NCI-H524 treated with DMSO at 0.1 percent for 48 hours (cell line): Measurements from ENCODE around the gene FRYL.
"Not testable (repeated sequence)": the region's sequence is repeated elsewhere in the genome, so short reads cannot be mapped to it uniquely, and the experiment has no call there.

Experiments
- DNase-seq: peaks from one replicate; lab custom pipeline; 2025; lab: John Stamatoyannopoulos, UW

Gene FRYL

DNA sequence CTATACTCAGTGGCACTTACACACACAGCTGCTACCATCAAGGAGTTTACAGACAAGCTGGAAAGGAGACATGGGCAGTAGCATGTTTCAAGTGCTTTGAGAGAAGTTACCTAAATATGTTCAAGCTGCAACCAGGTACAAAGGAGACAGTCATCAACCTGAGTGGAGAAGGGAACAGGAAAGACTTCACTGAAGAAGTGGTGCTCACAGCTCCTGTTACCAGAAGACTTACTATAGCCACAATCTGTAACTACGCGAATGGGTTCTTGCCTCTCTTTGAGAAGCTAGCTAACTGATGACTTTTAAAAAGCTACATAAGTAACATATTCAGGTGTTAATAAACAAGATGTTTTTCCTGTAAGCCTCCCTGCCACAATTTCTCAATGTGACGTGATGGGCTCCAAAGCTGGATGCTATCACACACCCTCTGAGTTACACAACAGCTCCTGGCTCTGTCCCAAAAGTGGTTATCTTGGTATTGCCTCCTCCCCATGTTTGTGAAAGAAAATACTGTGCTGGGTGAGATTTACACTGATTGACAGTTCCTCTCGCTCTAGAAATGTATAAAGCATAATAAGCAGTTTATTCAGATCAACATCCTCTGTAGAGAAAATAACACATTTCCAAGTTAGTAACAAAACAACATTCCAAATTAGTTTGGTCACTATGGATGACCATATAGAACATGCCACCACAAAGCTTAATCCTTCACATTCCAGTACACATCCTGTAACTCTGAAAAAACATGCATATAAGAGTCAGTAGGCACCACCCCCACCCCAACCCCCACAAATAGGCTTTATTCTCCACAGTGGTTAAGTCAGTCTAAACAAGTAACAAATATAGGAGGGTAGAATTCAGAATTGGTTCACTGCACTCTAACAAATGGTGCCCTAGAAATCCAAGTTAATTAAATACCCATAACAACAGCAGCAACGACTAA lies 81.8 kb downstream of the FRYL start:
- no peak for DNase-seq

DNA sequence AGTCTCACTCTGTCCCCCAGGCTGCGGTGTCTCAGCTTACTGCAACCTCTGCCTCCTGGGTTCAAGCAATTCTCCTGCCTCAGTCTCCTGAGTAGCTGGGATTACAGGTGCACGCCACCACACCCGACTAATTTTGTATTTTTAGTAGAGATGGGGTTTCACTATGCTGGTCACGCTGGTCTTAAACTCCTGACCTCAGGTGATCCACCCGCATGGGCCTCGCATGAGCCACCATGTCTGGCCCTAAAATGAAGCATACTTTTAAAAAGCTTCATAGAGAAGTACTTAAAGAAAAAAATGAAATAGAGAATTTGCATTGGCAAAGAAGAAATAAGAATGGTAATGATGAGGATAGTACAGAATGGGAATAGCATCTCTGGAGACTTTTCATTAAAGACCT lies 82.6 kb downstream of the FRYL start:
- DNase-seq: not testable (repeated sequence)

DNA sequence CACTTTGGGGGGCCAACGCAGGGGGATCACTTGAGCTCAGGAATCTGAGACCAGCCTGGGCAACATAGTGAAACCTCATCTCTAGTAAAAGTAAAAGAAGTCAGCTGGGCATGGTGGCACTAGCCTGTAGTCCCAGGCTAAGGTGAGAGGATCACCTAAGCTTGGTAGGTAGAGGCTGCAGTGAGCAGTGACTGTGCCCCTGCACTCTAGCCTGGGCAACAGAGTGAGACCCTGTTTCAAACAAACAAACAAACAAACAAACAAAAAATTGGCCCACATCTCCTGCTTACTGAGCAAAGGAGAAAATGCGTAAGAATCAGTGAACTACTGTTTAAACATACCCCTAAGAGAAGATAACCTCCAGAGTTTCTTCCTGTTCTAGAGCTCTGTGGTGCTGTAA lies 85.3 kb downstream of the FRYL start:
- no peak for DNase-seq

DNA sequence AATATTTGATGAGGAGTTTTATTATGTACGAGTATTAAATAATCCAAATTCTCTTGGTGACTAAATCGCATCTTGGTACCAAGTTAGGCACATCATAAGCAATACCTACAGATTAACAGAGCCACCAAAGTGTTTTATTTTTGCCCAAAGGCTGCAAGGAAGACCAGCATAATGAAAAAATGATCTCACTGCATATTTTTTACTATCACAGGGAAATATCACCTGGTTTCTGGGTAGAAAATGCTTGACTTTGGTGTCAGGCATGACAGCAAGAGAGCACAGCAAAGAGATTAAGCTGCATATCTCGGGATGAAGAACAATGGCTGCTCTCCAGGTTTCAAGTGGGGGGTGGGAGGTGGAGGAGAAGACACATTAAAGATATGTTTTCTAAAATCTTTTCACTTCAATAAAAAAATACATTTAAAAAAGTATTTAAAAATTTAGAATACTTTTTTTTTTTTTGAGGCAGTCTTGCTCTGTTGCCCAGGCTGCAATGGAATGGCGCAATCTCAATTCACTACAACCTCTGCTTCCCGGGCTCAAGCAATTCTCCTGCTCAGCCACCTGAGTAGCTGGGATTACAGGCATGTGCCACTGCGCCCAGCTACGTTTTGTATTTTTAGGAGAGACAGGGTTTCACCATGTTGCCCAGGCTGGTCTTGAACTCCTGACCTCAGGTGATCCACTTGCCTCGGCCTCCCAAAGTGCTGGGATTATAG lies 86.1 kb downstream of the FRYL start:
- DNase-seq: no peak

DNA sequence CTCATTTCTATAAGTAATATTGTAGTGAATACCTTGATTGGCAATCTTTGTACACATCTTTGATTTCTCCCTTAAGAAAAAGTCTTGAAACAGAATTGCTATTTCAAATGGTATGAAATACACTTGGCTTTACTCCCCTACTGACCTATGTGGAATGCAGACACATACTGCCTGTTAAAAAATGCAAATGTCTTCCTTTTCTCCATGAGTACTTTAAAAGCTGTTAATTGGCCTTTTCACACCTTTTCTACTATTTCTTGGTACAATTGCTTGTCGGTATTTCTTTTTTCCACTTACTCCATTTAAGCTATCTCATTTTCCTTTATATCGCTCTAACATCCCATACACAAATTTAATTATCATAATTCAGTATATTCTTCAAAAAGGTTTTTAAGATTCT lies 87.2 kb downstream of the FRYL start:
- DNase-seq: no peak

DNA sequence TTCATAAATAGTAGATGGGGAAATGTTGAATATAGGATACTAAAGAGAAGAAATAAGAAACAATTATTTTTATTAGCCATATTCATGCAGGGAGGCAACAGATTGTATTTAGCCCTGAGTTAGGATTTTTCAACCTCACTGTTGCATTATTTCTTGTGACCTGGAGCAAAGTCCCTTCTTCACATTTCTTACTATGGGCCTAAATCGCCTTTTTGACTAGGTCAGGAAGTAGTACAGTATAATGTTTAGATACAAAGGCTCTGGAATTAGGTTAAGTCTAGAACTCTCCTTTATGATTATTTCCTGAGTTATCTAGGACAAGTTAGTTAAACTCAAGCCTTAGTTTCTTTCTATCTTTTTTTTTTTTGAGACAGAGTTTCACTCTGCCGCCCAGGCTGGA lies 88.0 kb downstream of the FRYL start:
- no peak for DNase-seq

DNA sequence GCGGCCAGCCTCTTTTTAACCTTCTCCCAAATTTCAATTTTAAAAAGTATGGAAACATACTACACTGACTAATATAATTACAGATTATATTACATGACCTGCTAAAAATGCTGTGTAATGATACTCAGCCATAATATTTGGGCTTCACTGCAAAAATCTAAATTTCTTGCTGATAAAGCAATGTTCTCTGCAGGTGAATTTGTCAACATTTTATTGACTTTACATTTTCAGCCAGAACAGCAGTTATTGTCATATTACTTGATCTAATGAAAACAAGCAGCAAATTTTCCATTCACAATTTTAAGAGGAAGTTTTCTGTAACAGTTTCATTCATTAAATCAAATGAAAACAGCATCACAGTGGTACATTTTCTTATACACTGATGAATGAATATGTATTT lies 91.1 kb downstream of the FRYL start:
- DNase-seq: no peak

DNA sequence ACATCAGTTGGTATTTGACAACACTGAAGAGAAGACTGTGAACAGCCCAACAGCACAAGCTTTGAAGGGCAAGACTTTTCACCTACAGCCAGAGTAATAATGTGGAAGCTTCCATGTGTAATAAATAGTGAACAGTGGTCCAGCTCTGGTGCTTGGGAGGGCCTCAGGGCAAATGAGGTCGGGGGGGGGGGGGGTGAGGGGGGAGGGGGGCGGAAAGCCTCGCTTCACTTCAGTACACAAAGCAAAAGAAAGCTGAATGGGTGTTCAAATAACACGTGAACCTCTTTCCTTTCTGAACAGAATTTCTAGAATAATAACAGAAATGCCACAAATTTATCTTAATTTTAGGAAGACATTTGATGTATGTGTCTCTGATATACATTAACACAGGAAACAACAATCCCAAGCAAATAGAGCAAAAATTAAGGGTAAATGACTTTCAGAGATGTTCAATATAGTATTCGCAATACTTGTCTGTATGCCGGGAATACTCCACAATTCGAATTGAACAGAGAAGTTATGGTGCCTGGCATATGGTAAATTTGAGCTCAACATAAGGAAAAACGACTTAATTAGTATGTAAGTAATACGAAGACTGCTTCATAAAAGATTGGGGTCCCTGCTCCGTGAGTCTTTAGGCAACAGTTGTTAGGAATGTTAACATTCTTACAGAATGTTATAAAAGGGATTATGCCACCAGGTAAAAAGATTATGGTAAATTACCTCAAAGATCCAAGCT lies 92.6 kb downstream of the FRYL start:
- peak; percentile 71 for DNase-seq

DNA sequence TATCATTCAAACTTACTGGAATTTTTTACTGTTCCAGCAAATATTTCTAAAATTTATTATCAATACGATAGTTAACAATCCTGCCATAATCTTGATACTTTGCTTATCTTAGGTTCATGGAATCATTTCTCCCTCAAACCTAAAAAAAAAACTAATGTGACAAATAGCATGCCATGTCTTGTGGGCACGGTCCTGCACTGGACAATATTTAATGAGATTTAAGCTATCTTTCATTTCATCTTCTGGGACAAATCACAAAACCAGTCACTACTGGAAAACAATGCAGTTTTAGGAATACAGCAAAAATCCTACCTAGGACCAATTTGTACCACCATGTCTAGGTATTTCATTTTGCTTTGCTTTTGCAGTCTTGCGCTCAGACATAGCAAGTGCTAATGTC lies 93.7 kb downstream of the FRYL start:
- DNase-seq: no peak

DNA sequence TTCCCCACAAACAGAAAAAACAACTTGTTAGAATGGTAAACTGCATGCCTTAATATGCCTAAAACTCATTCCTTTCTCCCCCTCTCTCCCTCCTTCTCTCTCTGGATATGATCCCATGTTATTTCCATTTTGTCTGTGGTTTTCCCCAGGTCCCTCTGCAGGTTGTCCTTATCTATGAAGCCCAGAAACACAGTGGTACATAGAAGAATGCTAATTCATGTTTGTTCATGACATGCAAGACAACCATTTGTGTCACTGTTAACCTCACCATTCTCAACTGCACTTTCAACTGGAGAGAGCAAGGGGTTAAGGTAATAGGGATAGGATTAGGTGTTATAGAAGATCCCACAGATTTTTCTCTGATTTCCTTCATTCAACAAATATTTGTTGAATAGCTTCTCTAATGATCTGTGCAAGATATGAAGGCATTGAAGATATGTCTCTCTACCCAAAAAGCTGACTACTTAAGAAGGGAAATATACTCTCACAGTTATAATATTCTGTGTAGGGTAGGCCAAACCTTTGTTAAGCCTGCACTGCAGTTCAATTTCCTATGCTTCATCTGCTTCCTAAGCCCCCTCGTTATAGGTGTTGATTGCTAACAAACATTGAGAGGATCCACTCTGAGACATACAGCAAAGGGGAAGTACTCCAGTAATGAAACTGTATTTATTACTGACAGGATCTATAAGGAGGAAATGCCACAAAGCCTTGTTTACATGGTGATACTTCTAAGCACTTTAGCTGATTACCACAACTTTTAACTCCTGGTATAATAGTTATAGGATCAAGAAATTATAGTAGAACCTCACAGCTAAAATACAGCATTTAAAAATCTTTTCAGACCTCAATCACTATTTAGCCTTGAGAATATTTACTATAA lies 96.1 kb downstream of the FRYL start:
- DNase-seq: no peak

DNA sequence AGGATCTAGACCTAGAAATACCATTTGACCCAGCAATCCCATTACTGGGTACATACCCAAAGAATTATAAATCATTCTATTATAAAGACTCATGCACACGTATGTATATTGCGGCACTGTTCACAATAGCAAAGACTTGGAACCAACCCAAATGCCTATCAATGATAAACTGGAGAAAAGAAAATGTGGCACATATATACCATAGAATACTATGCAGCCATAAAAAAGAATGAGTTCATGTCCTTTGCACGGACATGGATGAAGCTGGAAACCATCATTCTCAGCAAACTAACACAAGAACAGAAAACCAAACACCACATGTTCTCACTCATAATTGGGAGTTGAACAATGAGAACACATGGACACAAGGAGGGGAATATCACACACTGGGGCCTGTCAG lies 97.2 kb downstream of the FRYL start:
- not testable (repeated sequence) for DNase-seq

DNA sequence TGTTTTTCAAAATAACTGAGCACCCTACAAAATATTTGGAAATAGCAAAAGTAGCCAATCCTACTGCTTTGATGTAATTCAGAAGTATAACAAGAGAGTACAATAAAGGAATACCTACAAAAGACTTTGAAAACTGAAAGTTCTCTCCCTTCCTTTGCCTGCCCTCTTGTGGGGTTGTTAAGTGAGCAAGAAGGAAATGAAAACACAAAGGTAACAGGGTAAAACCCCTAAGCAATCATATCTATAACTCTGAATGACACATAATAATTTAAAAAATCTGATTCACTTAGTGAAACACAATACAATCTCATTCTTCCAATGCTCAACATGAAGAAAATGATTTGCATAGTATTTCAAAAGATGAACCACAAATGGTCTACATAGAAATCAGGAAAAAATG lies 98.2 kb downstream of the FRYL start:
- no peak for DNase-seq

DNA sequence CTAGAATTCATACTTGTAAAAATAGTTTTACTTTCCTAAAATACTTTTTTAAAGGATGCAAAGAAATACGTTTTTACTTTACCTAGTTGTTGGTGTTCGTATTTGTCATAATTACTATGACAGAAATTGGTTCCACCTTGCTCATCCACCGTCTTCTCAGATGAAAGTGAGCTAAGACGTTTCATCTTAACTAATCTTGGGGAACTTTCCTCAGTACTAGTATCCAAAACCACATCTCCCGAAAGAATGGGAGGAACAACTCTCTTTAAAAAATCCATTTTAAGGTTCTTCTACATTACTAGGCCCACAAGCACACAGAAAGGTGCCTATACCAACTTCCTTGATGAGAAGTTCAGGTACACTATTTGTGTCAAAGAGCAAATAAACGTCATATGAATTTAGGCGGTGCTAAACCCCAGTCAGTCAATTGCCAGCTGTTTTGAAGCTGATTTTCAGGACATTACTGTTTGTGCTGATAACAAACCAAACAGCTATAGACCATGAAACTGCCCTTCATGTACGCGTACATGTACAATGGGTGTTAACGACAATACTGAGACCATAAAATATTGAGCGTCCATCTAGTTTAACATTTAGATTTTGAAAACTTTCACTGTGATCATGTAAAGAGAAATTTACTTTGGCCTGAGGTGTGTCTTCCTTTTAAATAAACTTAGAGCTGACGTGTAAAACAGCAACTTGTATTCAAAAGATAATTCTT lies 99.1 kb downstream of the FRYL start:
- no peak for DNase-seq

DNA sequence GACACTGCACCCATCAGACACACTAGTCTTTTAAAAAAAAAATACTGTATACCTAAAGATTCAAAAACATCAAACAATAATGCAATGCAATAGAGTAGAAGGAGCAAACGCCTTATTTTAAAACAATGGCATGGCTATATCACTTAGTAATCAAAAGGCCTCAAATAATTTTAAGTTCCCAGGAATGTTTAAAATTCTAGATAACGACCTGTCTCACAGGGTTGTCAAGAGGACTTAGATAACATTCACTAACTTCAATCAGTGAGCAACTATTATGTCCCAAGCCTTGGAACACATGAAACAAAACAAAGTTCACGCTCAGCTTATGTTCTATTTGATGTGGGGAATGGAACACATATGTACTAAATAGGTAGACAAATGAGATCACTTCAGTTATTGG lies 106.5 kb downstream of the FRYL start:
- DNase-seq: no peak

DNA sequence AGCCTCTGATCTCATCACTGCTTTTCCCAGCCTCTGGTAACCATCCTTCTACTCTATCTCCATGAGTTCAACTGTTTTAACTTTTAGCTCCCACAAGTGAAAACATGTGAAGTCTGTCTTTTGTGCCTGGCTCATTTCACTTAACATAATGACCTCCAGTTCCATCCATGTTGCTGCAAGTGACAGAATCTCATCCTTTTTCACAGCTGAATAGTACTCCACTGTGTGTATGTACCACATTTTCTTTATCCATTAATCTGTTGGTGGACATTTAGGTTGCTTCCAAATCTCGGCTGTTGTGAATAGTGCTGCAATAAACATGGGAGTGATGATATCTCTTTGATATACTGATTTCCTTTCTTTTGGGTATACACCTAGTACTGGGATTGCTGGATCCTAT lies 109.5 kb downstream of the FRYL start:
- no peak for DNase-seq

DNA sequence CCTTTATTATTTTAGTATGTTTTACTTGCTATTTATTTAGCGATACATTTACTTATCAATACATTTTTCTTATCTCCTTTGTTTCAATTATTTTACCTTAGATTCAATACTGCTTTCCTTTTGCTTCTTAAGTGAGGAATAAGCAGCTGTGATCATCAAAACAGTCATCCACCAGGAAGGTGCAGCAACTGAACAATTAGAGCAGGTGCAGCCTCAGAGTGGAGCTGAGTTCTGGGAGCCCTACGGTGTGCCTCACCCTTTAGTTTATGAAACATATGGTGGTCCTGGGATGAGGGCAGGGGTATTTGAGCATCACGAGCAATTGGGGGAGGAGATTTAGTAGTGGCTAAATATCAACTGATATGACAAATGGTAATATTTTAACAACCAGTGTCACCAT lies 111.0 kb downstream of the FRYL start:
- DNase-seq: no peak

DNA sequence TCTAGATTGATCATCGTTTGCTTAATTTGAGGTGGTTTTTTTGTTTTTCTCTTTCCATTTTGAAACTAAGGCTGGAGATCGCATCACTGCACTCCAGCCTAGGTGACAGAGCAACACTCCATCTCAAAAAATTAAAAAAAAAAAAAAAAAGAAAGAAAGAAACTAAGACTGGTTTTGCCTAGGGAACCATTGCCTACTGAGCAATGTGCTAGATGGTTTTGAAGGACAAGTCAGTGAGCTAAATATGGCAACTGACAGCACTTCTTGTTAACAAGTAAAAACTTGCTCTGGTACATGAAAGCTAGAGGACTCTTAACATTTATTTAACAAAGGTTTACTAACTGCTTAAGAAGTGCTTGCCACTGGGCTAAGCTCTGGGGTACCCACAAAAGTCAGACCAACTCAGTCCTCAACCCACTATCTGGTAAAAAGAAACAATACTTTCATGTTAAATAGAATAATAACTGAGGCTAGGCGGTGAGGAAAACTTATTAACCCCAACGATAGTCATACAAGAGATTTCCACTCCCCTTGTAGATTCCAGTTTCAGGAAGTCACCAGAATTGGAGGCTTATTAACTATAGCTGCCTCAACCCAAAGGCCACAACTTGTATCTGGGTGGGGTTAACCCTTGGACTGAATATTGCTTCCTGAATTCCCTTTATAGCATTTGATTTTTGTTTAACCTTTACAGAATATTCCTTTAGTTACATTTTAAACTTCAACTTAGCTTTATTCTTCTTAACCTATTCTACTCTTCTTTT lies 111.6 kb downstream of the FRYL start:
- no peak for DNase-seq

DNA sequence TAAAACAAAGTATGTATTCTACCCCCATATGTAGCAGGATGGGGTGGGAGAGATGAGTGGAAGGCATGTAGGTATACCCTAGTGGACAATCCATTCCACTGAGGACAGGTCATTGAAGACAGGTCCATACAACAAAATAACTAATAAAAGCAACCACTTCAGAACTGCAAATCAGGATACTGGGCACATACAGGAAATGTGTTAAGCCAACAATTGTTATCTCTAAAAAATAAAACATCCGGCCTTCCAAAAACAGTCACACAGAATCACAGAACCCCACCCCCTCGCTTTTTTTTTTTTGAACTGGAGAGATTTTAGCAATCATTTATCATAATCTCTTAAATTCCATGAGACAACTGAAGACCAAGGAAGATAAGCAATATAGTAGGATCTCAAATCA lies 112.9 kb downstream of the FRYL start:
- no peak for DNase-seq

DNA sequence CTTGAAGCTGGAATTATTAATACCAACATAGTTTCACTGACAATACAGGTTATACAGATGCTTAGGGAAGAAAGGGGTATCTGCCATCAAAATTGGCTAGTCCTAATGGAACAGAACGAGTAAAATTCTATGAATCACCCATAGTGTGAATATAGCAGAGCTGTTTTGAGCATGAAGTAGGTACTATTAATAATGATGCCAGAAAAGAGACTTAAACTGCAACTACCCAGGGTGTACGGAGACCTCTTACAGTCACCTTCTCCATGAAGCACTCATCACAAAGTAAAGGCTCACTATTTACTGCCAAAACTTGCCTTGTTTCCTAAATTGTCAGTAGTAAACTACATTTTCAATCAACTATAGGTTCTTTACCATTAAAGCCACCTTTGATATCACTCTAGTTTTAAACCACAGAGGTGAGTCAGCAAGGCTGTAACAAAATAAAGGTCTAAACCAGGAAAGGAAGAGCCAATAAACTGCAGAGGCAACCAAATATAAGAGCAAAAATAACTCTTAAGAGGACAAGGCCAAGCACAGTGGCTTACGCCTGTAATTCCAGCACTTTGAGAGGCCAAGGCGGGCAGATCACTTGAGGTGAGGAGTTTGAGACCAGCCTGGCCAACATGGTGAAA lies 114.4 kb downstream of the FRYL start:
- no peak for DNase-seq

DNA sequence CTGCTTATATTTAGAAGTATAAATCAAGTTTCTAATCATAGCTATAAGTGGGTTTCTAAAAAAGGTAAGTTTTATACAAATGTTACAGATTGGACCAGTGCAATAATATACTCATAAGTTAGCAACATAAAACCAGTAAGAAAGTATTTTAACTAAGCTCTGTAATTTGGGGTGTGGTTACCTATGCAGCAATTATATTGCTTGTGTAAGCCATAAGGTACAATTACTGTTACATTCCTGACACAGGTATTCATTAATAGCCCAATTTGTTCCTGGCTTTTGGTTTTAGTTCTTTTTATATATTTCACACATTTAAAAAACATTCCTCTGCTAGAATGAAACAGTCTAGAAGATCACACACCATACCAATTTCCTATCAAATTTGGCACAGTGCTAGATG lies 115.1 kb downstream of the FRYL start:
- no peak for DNase-seq
